Cardiac muscle cell (in vitro differentiated cells and primary cell): ENCODE data around the gene QSOX2. TPM values are rescaled to one million over a fixed set of nuclear protein-coding genes. Genes with fewer than 3 reads are reported as not detected.
A peak's percentile ranks its signal among the peaks of the same experiment; 100 is the strongest.

Experiments used
- DNase-seq, 2 donors: peaks; one replicate each; pipeline versions ENCODE4 v3.0.0 to v3.0.0-alpha.2; 2010 to 2017; ENCODE audit warnings: low read depth in 1 of 2, low spot score in 1 of 2
- H3K27ac ChIP-seq: fragments of 200-600 bp; sonication (generic); 2 replicates; pipeline ENCODE4 v1.5.1; 2016
- H3K27me3 ChIP-seq: fragments of 200-600 bp; sonication (generic); 2 replicates; pipeline ENCODE4 v1.6.0; 2016; ENCODE audit warnings: control low read depth
- H3K36me3 ChIP-seq: fragments of 200-600 bp; sonication (generic); 2 replicates; pipeline ENCODE4 v1.5.1; 2016; ENCODE audit warnings: control low read depth
- H3K4me1 ChIP-seq: fragments of 200-600 bp; sonication (generic); 2 replicates; pipeline ENCODE4 v1.8.1; 2017; ENCODE audit warnings: low read depth, mild to moderate bottlenecking, mixed run types
- H3K4me3 ChIP-seq: fragments of 200-600 bp; sonication (generic); 2 replicates; pipeline ENCODE4 v1.5.1; 2016; ENCODE audit warnings: mild to moderate bottlenecking
- H3K9me3 ChIP-seq: fragments of 200-600 bp; sonication (generic); 2 replicates; pipeline ENCODE4 v1.5.1; 2017; ENCODE audit warnings: low read depth, mild to moderate bottlenecking, control low read depth
- polyA plus RNA-seq: library from polyadenylated mRNA; unstranded; fragments of >200 nt; fragmentation: Nextera tagmentation; extraction: Ambion mirVana; gene quantifications from 2 replicates; pipeline ENCODE4 v1.2.1, GENCODE V29; 2016
- total RNA-seq: library from RNA; depleted of rRNA; stranded (reverse); fragments of >200 nt; gene quantifications from 2 replicates; pipeline ENCODE4 v1.2.3, GENCODE V29; 2016
- TF ChIP-seq, protein P1 (sequence below): IDR thresholded peaks from 2 replicates; pipeline ENCODE4 v1.5.1; 2012; ENCODE audit warnings: low read depth, mild to moderate bottlenecking, low read length

Gene QSOX2, protein sequence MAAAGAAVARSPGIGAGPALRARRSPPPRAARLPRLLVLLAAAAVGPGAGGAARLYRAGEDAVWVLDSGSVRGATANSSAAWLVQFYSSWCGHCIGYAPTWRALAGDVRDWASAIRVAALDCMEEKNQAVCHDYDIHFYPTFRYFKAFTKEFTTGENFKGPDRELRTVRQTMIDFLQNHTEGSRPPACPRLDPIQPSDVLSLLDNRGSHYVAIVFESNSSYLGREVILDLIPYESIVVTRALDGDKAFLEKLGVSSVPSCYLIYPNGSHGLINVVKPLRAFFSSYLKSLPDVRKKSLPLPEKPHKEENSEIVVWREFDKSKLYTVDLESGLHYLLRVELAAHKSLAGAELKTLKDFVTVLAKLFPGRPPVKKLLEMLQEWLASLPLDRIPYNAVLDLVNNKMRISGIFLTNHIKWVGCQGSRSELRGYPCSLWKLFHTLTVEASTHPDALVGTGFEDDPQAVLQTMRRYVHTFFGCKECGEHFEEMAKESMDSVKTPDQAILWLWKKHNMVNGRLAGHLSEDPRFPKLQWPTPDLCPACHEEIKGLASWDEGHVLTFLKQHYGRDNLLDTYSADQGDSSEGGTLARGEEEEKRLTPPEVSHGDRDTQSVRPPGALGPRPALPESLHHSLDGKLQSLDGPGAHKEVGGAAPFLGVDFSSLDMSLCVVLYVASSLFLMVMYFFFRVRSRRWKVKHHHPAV
- total RNA-seq = 10.5 and 11.5 TPM in 2 replicates
- polyA plus RNA-seq = 1.7 TPM in 2 replicates

DNA sequence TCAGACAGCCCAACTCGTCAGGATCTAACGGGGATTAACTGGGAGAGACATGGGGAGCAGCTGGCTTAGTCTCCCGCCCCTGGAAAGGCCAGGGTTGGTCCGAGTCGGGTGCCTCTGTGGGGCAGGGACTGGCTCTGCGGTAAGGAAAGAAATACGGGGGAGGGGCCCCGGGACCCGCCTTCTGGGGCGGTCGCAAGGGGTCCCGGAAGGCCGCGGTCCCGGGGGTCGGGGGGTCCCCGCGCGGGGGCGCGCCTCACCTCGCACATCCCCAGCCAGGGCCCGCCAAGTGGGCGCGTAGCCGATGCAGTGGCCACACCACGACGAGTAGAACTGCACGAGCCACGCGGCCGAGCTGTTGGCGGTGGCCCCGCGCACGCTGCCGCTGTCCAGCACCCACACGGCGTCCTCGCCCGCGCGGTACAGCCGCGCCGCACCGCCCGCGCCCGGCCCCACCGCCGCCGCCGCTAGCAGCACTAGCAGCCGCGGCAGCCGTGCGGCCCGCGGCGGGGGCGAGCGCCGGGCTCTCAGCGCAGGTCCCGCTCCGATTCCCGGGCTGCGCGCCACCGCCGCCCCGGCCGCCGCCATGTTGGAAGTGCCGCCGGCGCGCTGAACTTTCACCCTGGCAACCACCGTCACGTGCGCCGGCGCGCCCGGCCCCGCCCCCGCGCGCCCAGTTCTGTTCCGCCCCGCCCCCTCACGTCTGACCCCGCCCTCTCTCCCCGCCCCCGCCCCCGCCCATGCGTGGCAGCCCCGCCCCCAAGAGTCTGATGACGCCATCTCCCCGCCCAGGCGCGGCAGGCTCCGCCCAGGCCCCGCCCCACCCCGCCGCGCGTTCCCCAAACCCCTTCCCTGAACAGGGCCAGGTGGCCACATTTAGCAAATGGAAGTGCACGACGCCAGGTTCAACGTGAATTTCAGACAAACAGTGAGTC is at the start of gene QSOX2:
QSOX2 (minus strand) TSS at position 594 of the 932 bp plus-strand sequence; CDS start at position 585, 9 bp downstream.
- Histone ChIP-seq H3K27me3 (no peaks in the 10 kb centered on the region), H3K36me3 (no peaks in the 10 kb centered on the region), H3K27ac (no peak within 1 kb of the TSS), H3K4me1 (peaks cover 6% of the 10 kb centered on the region), H3K4me3 (peak within 1 kb of the TSS; percentile 64), H3K9me3 (no peaks in the 10 kb centered on the region)
- peak; percentile 86 for DNase-seq
- TF ChIP-seq, protein P1, sequence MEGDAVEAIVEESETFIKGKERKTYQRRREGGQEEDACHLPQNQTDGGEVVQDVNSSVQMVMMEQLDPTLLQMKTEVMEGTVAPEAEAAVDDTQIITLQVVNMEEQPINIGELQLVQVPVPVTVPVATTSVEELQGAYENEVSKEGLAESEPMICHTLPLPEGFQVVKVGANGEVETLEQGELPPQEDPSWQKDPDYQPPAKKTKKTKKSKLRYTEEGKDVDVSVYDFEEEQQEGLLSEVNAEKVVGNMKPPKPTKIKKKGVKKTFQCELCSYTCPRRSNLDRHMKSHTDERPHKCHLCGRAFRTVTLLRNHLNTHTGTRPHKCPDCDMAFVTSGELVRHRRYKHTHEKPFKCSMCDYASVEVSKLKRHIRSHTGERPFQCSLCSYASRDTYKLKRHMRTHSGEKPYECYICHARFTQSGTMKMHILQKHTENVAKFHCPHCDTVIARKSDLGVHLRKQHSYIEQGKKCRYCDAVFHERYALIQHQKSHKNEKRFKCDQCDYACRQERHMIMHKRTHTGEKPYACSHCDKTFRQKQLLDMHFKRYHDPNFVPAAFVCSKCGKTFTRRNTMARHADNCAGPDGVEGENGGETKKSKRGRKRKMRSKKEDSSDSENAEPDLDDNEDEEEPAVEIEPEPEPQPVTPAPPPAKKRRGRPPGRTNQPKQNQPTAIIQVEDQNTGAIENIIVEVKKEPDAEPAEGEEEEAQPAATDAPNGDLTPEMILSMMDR = no peak

DNA sequence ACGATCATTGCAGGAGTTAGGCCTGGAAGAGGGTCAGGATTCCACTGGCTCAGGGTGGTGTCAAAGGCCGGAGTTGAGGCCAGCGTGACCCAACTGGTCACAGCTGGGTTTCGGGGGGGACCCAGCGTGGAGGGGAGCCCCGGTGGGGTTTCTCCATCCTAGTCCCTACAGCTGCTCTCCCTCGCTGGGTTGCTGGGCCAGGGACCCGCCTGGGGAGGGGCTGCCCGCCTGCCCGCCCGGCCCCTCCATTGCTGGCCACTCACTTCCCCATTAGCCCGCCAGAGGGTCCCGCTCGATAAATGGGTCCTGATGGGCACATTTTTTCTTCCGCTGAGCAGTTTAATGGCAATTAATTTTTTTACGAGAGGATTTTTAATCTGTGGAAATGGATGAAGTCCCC is 49.4 kb upstream of the QSOX2 start:
- no peak overlapping the region for H3K4me3 ChIP-seq
- H3K27ac ChIP-seq = no peak overlapping the region
- H3K9me3 ChIP-seq = no peaks in the 10 kb centered on the region
- no peaks in the 10 kb centered on the region for H3K36me3 ChIP-seq
- H3K27me3 ChIP-seq = no peaks in the 10 kb centered on the region
- TF ChIP-seq, protein P1 = no peak
- H3K4me1 ChIP-seq = no peaks in the 10 kb centered on the region
- no peak for DNase-seq

GRCh38 chr9:136294437-136294836 is 48.8 kb upstream of the QSOX2 start:
- TF ChIP-seq, protein P1 = no peak
- no peaks in the 10 kb centered on the region for H3K4me1 ChIP-seq
- no peaks in the 10 kb centered on the region for H3K27me3 ChIP-seq
- H3K9me3 ChIP-seq = no peaks in the 10 kb centered on the region
- no peak overlapping the region for H3K4me3 ChIP-seq
- H3K36me3 ChIP-seq = no peaks in the 10 kb centered on the region
- no peak overlapping the region for H3K27ac ChIP-seq
- DNase-seq = no peak

GRCh38 chr9:136293476-136294077 is 48.0 kb upstream of the QSOX2 start:
- TF ChIP-seq, protein P1 = no peak
- Histone ChIP-seq H3K9me3 (no peaks in the 10 kb centered on the region), H3K27ac (no peak overlapping the region), H3K4me1 (peaks cover 3% of the 10 kb centered on the region), H3K27me3 (no peaks in the 10 kb centered on the region), H3K36me3 (no peaks in the 10 kb centered on the region), H3K4me3 (no peak overlapping the region)
- no peak for DNase-seq
